Spleen (tissue), 11 donors: ENCODE results near the gene ZNF584. TPM values are rescaled to one million over a fixed set of nuclear protein-coding genes. Genes with fewer than 3 reads are reported as not detected.
A peak's percentile ranks its signal among the peaks of the same experiment; 100 is the strongest.
"Not testable (repeated sequence)": the region's sequence is repeated elsewhere in the genome, so short reads cannot be mapped to it uniquely, and the experiment has no call there.

Experiments
- DNase-seq: peaks from one replicate; pipeline ENCODE4 v3.0.0-alpha.2; 2020
- H3K27ac ChIP-seq, 8 donors: fragments of 200-600 bp; sonication (generic) in 7 of 8; 1 replicate in 4 of 8; 2 replicates in 4 of 8; pipeline versions ENCODE4 v1.5.0 to v1.8.0; 2016 to 2021; ENCODE audit warnings: inconsistent platforms in 4 of 8, mild to moderate bottlenecking in 4 of 8, moderate library complexity in 1 of 8
- H3K27me3 ChIP-seq, 7 donors: fragments of 200-600 bp; sonication (generic) in 6 of 7; replicated peaks in 1 of 7; 1 replicate in 4 of 7; 2 replicates in 3 of 7; pipeline versions ENCODE4 v1.5.0 to v1.8.0; 2016 to 2021; ENCODE audit warnings: inconsistent platforms in 3 of 7, mild to moderate bottlenecking in 1 of 7
- H3K36me3 ChIP-seq, 6 donors: fragments of 200-600 bp; sonication (generic) in 5 of 6; 1 replicate in 4 of 6; 2 replicates in 2 of 6; pipeline versions ENCODE4 v1.5.0 to v1.8.0; 2016 to 2021; ENCODE audit warnings: inconsistent platforms in 2 of 6
- H3K4me1 ChIP-seq, 6 donors: fragments of 200-600 bp; sonication (generic) in 5 of 6; 1 replicate in 3 of 6; 2 replicates in 3 of 6; pipeline versions ENCODE4 v1.5.0 to v1.8.0; 2016 to 2021; ENCODE audit warnings: inconsistent platforms in 3 of 6
- H3K4me3 ChIP-seq, 8 donors: fragments of 200-600 bp; sonication (generic) in 7 of 8; 1 replicate in 4 of 8; 2 replicates in 4 of 8; pipeline versions ENCODE4 v1.5.0 to v1.8.0; 2016 to 2021; ENCODE audit warnings: inconsistent platforms in 4 of 8, mild to moderate bottlenecking in 4 of 8, moderate library complexity in 2 of 8
- H3K9me3 ChIP-seq, 8 donors: fragments of 200-600 bp; sonication (generic) in 7 of 8; 1 replicate in 4 of 8; 2 replicates in 4 of 8; pipeline versions ENCODE4 v1.5.0 to v1.8.0; 2016 to 2021; ENCODE audit warnings: inconsistent platforms in 4 of 8
- POLR2A ChIP-seq, 3 donors: fragments of 450-650 bp; IDR thresholded peaks; one replicate each; pipeline ENCODE4 v1.5.1; 2017; ENCODE audit warnings: antibody characterized with exemption in 3 of 3, mild to moderate bottlenecking in 1 of 3
- POLR2AphosphoS5 ChIP-seq, 3 donors: sonication (generic); formaldehyde crosslinking; IDR thresholded peaks; one replicate each; pipeline ENCODE4 v1.5.1; 2017; ENCODE audit warnings: antibody characterized with exemption in 3 of 3
- WGBS, 5 donors: extraction: QIAGEN DNeasy Blood & Tissue Kit in 3 of 5; methylation state at CpG; one replicate each; pipeline versions ENCODE4 v1.1.5 to v1.1.7; 2013 to 2018; 5-methylcytosine and 5-hydroxymethylcytosine counted together
- intact Hi-C: fragments of 100-400 bp; cut with DNase I; formaldehyde crosslinking; loops from one replicate; pipeline ENCODE4 v1.15.0; 2023; ENCODE audit warnings: low total_unique reads
- polyA plus RNA-seq, 3 donors: library from polyadenylated mRNA; stranded (reverse); fragments of 200-250 nt; gene quantifications; one replicate each; pipeline ENCODE4 v1.2.1, GENCODE V29; 2013
- total RNA-seq, 7 donors: library from RNA; depleted of rRNA in 3 of 7; stranded (reverse); fragments of >200 nt in 3 of 7; fragmentation: NEBNext Ultra II Directional in 4 of 7; extraction: Animal tissue kit (Norgen Biotek cat#: 25700) in 4 of 7; gene quantifications; one replicate each; pipeline versions ENCODE4 v1.1.0 to v1.2.1, GENCODE V29; 2016 to 2021
- TF ChIP-seq, protein P1 (sequence below), 11 experiments: fragments of 200-600 bp in 7 of 11; fragments of 450-650 bp in 4 of 11; sonication (generic) in 4 of 11; IDR thresholded peaks in 8 of 11; conservative IDR thresholded peaks in 3 of 11; 1 replicate in 7 of 11; 2 replicates in 4 of 11; pipeline versions ENCODE4 v1.4.0 to v1.8.0; 2016 to 2021; ENCODE audit warnings: antibody characterized with exemption in 11 of 11, inconsistent platforms in 4 of 11, mild to moderate bottlenecking in 1 of 11
- donor health status: healthy with polysubstance abuse.
- donor health status: DM: no; HTN: no; CAD: no; lungs with moderate emphysema.
- donor health status: DM: no; HTN: no; CAD: no.
- donor health status: Bipolar disorder and iron deficiency.
- donor health status: healthy.
- donor health status: DM: no; HTN: no; CAD: no.
- donor health status: DM: yes; HTN: yes; CAD: no.

The ZNF584 gene
- total and polyA plus RNA-seq, 10 donors: 2.3 to 11.2 (median 8.3) TPM

DNA sequence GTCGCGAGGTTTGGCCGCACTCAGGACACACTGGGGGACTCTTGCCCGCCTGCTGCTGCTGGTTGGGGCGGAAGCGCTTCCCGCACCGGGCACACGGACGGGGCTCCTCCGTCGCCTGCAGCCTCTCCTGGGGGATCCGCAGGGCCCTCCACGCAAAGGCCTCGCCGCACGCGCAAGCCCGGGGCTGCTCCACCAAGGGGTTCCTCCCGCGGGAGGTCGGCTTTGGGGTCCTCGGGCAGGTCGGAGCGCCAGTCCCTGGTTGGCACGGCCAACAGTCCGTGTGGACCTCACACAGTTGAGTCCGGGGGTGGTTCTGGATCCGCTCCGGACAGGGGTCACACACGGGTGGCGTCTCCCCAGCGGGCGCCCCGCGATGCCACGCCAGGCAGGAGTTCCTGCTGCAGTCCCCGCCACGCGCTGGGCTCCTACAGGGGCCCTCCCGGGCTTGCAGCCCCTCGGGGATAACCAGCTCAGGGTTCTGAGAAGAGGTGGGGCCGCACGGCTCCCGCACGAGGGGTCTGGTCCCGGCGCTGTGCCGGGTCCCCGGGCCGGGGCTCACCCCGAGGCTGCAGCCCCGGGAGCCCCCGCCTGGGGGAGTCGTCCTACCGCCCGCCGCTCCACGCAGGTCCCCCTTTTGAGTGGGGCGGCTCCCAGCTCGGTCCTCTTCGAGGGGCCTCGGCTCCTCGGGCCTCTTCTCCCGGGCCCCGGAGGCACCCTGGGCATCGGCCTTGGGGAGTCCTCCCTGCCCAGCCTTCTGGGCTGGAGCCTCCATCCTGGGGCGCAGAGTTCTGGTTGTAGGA, 39.7 kb upstream of the ZNF584 start:
- DNase-seq: peak; percentile 67
- no peak overlapping the region for H3K27ac ChIP-seq
- intact Hi-C loops: no loop called here
- no peaks in the 10 kb centered on the region for H3K27me3 ChIP-seq
- no peak for TF ChIP-seq POLR2AphosphoS5 (IDR thresholded peaks at IDR 0.05)
- no peak for TF ChIP-seq POLR2A (IDR thresholded peaks at IDR 0.05)
- TF ChIP-seq, protein P1, sequence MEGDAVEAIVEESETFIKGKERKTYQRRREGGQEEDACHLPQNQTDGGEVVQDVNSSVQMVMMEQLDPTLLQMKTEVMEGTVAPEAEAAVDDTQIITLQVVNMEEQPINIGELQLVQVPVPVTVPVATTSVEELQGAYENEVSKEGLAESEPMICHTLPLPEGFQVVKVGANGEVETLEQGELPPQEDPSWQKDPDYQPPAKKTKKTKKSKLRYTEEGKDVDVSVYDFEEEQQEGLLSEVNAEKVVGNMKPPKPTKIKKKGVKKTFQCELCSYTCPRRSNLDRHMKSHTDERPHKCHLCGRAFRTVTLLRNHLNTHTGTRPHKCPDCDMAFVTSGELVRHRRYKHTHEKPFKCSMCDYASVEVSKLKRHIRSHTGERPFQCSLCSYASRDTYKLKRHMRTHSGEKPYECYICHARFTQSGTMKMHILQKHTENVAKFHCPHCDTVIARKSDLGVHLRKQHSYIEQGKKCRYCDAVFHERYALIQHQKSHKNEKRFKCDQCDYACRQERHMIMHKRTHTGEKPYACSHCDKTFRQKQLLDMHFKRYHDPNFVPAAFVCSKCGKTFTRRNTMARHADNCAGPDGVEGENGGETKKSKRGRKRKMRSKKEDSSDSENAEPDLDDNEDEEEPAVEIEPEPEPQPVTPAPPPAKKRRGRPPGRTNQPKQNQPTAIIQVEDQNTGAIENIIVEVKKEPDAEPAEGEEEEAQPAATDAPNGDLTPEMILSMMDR (IDR thresholded peaks at IDR 0.05 in 8 of 11, conservative IDR thresholded peaks at IDR 0.05 in 3 of 11): no peak
- WGBS, 5 donors: 90 to 97% (median 93%) methylated on average over 26 to 68 of the region's 68 CpGs
- peaks cover 0 to 11% (median 7%) of the 10 kb centered on the region in 6 donors for H3K4me1 ChIP-seq
- H3K9me3 ChIP-seq: no peaks in the 10 kb centered on the region
- H3K4me3 ChIP-seq: no peak overlapping the region
- peaks cover 0 to 18% (median 0%) of the 10 kb centered on the region in 6 donors for H3K36me3 ChIP-seq

DNA sequence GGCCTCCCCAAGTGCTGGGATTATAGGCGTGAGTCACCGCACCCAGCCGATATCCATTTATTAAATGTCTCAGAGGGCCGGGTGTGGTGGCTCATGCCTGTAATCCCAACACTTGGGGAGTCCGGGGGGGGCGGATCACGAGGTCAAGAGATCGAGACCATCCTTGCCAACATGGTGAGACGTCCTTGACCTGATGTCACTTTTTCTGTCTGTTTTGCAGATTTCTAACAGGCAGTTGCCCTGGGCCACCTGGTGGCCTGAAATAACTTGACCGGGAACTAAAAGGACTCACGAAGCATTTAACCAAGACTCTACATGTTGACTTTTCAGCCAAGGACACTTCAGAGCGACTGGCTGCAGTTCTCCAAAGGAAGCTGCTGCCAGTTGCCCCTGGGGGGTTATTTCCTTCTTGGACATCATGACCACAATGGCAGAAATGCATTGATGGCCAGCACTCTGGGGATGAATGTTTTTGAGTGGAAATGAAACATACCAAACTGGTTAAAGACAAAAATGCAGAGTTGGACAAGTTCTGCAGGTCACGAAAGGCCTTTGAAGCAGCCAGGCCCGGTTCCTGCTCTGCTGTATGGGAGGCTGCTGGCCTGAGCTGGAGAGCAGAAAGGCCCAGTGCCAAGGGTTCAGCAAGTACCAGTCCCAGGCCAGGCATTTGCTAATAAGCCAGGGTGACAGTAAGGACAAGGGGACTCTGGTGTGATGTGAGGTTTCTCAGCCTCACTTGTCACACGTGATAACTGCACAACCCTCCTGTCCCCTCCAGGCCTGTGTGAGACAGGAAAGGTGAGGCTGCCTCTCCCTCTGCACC, 35.9 kb upstream of the ZNF584 start:
- Histone ChIP-seq H3K4me1 (no peaks in the 10 kb centered on the region), H3K27me3 (no peaks in the 10 kb centered on the region), H3K27ac (no peak overlapping the region), H3K36me3 (peaks cover 0 to 17% (median 0%) of the 10 kb centered on the region in 6 donors), H3K4me3 (no peak overlapping the region), H3K9me3 (no peaks in the 10 kb centered on the region)
- 73 to 82% (median 78%) methylated on average over 15 of the region's 15 CpGs for WGBS, 5 donors
- no peak for TF ChIP-seq POLR2A (IDR thresholded peaks at IDR 0.05)
- TF ChIP-seq, protein P1 (IDR thresholded peaks at IDR 0.05 in 8 of 11, conservative IDR thresholded peaks at IDR 0.05 in 3 of 11): no peak
- TF ChIP-seq POLR2AphosphoS5 (IDR thresholded peaks at IDR 0.05): no peak
- intact Hi-C loops: no loop called here
- DNase-seq: peak; percentile 52

- Histone ChIP-seq H3K27ac (no peak overlapping the region), H3K4me1 (peaks cover under 1 to 7% (median 3%) of the 10 kb centered on the region in 6 donors), H3K36me3 (peaks cover 0 to 1% (median 0%) of the 10 kb centered on the region in 6 donors), H3K9me3 (no peaks in the 10 kb centered on the region), H3K27me3 (no peaks in the 10 kb centered on the region), H3K4me3 (no peak overlapping the region)
- intact Hi-C loops: no loop called here
- no peak for TF ChIP-seq POLR2AphosphoS5 (IDR thresholded peaks at IDR 0.05)
- TF ChIP-seq POLR2A (IDR thresholded peaks at IDR 0.05): no peak
- TF ChIP-seq, protein P1 (IDR thresholded peaks at IDR 0.05 in 8 of 11, conservative IDR thresholded peaks at IDR 0.05 in 3 of 11): no peak
- DNase-seq: no peak
- 73 to 88% (median 75%) methylated on average over 4 of the region's 4 CpGs for WGBS, 5 donors
These were observed 34.2 kb upstream of the ZNF584 start for GRCh38 chr19:58374200-58374599.

DNA sequence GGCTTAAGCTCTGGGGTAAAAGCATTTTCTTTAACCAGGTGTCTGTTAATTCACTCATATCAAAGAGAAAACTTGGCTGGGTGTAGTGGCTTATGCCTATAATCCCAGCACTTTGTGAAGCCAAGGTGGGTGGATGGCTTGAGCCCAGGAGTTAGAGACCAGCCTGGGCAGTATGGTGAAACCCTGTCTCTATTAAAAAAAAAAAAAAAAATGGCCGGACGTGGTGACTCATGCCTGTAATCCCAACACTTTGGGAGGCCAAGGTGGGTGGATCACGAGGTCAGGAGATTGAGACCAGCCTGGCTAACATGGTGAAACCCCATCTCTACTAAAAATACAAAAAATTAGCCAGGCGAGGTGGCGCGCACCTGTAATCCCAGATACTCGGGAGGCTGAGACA, 31.7 kb upstream of the ZNF584 start:
- H3K9me3 ChIP-seq, intact Hi-C loops, H3K27ac ChIP-seq, H3K4me3 ChIP-seq, DNase-seq, H3K27me3 ChIP-seq, H3K36me3 ChIP-seq: not testable (repeated sequence)
- H3K4me1 ChIP-seq: peaks cover 18 to 26% (median 20%) of the 10 kb centered on the region in 6 donors
- WGBS, 5 donors: 81 to 98% (median 89%) methylated on average over 7 of the region's 7 CpGs
